ENCODE data around the gene IGFALS.

GRCh38 chr16:1747934-1748333 is 45.6 kb downstream of the IGFALS start:
- TF ChIP-seq EZH2 (optimal IDR thresholded peaks at IDR 0.05; ENCODE audit: low read depth, low read length) (no peak), CTCF (IDR thresholded peaks at IDR 0.05; ENCODE audit: low read length) (no peak), EZH2phosphoT487 (IDR thresholded peaks at IDR 0.05; ENCODE audit: low read length) (no peak)

Measured in MM.1S (cell line).